ENCODE data around the gene PARD3. TPM values are rescaled to one million over a fixed set of nuclear protein-coding genes. Genes with fewer than 3 reads are reported as not detected.
"Not testable (repeated sequence)": the region's sequence is repeated elsewhere in the genome, so short reads cannot be mapped to it uniquely, and the experiment has no call there.

PARD3 gene
- total RNA-seq, 1 donor from 2014 or later, result 58.7 TPM

DNA sequence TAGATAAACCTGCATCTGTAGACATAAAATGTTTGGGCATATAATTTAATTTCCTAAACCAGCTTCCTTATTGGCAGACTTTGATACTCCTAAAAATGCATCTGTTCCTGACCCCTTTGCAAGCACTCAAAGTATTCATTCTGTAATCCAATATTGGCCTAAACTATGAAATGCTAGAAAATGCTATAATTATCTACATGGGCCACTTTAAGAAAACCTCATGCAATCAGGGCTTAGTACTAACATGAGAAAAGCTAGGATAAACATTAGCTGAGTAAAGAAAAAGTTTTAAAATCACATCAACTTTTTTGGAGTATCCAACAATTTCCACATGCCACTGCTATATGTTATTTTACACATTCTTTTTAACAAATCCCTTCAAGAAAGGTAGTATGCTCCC, 57.2 kb downstream of the PARD3 start:
- Histone ChIP-seq H3K4me2 (no peak overlapping the region), H3F3A (ENCODE audit: low read depth) (peaks cover 7% of the 10 kb centered on the region), H3K4me1 (peaks cover 11% of the 10 kb centered on the region), H3K79me2 (ENCODE audit: low read depth) (peaks cover 95% of the 10 kb centered on the region), H2AFZ (replicated peaks) (no peak overlapping the region), H3K27ac (no peak overlapping the region), H3K27me3 (no peaks in the 10 kb centered on the region), H3K36me3 (no peaks in the 10 kb centered on the region), H3K9me3 (ENCODE audit: low read depth) (no peaks in the 10 kb centered on the region), H3K9ac (no peak overlapping the region), H3K4me3 (no peak overlapping the region), H4K20me1 (ENCODE audit: low read depth) (peaks cover 47% of the 10 kb centered on the region)
- H3K9me3 Mint-ChIP-seq, result peaks cover 3% of the 10 kb centered on the region
- DNase-seq (ENCODE audit: low spot score), result no peak
- H3K27ac Mint-ChIP-seq, result no peak overlapping the region
- no peak overlapping the region for H3K4me3 Mint-ChIP-seq
- peaks cover 16% of the 10 kb centered on the region for H3K4me1 Mint-ChIP-seq
- no peak for TF ChIP-seq EZH2phosphoT487 (IDR thresholded peaks at IDR 0.05)
- TF ChIP-seq, protein P1, sequence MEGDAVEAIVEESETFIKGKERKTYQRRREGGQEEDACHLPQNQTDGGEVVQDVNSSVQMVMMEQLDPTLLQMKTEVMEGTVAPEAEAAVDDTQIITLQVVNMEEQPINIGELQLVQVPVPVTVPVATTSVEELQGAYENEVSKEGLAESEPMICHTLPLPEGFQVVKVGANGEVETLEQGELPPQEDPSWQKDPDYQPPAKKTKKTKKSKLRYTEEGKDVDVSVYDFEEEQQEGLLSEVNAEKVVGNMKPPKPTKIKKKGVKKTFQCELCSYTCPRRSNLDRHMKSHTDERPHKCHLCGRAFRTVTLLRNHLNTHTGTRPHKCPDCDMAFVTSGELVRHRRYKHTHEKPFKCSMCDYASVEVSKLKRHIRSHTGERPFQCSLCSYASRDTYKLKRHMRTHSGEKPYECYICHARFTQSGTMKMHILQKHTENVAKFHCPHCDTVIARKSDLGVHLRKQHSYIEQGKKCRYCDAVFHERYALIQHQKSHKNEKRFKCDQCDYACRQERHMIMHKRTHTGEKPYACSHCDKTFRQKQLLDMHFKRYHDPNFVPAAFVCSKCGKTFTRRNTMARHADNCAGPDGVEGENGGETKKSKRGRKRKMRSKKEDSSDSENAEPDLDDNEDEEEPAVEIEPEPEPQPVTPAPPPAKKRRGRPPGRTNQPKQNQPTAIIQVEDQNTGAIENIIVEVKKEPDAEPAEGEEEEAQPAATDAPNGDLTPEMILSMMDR (IDR thresholded peaks at IDR 0.05), result no peak
- no peak for TF ChIP-seq EZH2 (IDR thresholded peaks at IDR 0.05)
- peaks cover 3% of the 10 kb centered on the region for H3K36me3 Mint-ChIP-seq
- no peaks in the 10 kb centered on the region for H3K27me3 Mint-ChIP-seq (ENCODE audit: insufficient read depth, low read depth)

DNA sequence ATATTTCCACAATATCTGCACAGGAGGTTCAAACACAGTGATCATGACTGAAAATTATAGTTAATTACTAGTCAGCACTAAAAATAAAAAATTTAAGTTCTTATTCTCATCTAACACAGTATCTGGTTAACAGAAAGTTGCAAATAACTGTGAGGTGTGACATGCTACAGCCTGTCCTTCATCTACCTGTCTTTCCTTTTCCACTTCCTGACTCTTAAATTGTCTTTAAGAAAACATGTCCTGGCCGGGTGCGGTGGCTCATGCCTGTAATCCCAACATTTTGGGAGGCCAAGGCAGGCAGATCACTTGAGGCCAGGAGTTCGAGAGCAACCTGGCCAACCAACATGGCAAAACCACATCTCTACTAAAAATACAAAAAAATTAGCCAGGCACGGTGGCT, 57.9 kb downstream of the PARD3 start:
- not testable (repeated sequence) for H3K36me3 ChIP-seq; H3K9ac ChIP-seq; H3K9me3 ChIP-seq (ENCODE audit: low read depth); H3K4me2 ChIP-seq; H3K36me3 Mint-ChIP-seq; H2AFZ ChIP-seq (replicated peaks); H3K4me3 Mint-ChIP-seq; DNase-seq (ENCODE audit: low spot score); H3K27me3 Mint-ChIP-seq (ENCODE audit: insufficient read depth, low read depth); H3F3A ChIP-seq (ENCODE audit: low read depth); H3K9me3 Mint-ChIP-seq; H3K4me3 ChIP-seq; H3K27ac ChIP-seq; H3K27me3 ChIP-seq
- Histone ChIP-seq H3K4me1 (peaks cover 14% of the 10 kb centered on the region), H4K20me1 (ENCODE audit: low read depth) (peaks cover 54% of the 10 kb centered on the region), H3K79me2 (ENCODE audit: low read depth) (peaks cover 95% of the 10 kb centered on the region)
- H3K27ac Mint-ChIP-seq, result peak overlapping the region; percentile 57
- H3K4me1 Mint-ChIP-seq, result peaks cover 16% of the 10 kb centered on the region

DNA sequence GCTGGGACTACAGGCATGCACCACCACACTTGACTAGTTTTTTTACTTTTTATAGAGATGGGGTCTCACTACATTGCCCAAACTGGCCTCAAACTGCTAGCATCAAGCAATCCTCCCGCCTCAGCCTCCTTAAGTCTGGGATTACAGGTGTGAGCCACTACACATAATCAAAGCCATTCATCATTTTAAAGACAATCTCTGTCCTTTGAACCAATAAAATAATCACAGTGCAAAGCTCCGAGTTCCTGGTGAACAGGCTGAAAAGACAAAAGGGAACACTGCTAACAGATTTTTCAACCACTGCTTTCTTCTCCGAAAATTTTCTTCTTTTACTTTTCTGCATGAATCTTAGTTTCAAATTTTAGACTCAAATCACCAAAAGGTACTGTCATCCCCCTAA, 58.5 kb downstream of the PARD3 start:
- Mint-ChIP-seq H3K4me3 (no peak overlapping the region), H3K27ac (no peak overlapping the region), H3K36me3 (peaks cover 3% of the 10 kb centered on the region), H3K4me1 (peaks cover 16% of the 10 kb centered on the region), H3K27me3 (ENCODE audit: insufficient read depth, low read depth) (no peaks in the 10 kb centered on the region), H3K9me3 (peaks cover 3% of the 10 kb centered on the region)
- Histone ChIP-seq H4K20me1 (ENCODE audit: low read depth) (peaks cover 56% of the 10 kb centered on the region), H3F3A (ENCODE audit: low read depth) (peaks cover 8% of the 10 kb centered on the region), H2AFZ (replicated peaks) (no peak overlapping the region), H3K27me3 (no peaks in the 10 kb centered on the region), H3K4me1 (peaks cover 14% of the 10 kb centered on the region), H3K9me3 (ENCODE audit: low read depth) (no peaks in the 10 kb centered on the region), H3K9ac (no peak overlapping the region), H3K36me3 (no peaks in the 10 kb centered on the region), H3K4me2 (no peak overlapping the region), H3K79me2 (ENCODE audit: low read depth) (peaks cover 95% of the 10 kb centered on the region), H3K27ac (no peak overlapping the region), H3K4me3 (no peak overlapping the region)
- TF ChIP-seq, protein P1 (IDR thresholded peaks at IDR 0.05), result no peak
- TF ChIP-seq EZH2 (IDR thresholded peaks at IDR 0.05) (no peak), EZH2phosphoT487 (IDR thresholded peaks at IDR 0.05) (no peak)
- no peak for DNase-seq (ENCODE audit: low spot score)

DNA sequence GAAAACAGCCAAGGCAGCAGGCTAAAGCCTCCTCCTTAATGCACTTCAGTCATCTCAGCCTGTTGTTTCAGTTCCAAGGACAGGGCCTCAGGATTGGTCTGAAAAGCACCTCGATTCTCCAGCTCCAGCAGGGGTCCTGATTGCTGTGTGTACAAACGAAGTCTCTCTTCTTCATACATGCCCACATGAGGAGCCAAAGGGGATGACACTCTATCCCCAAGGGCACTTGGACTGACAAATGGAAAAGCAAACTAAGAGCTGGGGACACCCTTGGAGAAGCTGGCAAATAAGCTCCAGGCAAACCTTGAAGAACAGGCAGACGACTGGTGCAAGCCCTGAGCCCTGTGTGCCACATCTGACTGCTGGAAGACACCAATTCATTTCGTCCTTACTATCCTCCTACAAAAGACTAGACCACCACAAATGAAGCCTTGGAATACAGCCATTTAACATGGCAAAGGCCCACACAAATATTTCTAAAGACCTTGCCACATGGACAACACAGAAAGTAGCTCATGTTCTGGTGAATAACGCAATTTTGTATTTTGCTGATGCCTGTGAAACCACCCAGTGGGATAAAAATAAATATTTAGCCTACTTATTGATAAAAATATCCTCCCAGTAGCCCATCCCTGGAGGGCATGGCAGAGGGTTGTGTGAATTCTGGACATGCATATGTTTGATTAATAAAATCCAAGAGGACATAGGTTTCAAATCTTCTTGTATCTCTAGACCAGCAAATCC, 61.9 kb downstream of the PARD3 start:
- no peaks in the 10 kb centered on the region for H3K36me3 ChIP-seq
- H3K4me2 ChIP-seq, result no peak overlapping the region
- Mint-ChIP-seq H3K27ac (peak overlapping the region; percentile 75), H3K36me3 (peaks cover 3% of the 10 kb centered on the region), H3K4me3 (no peak overlapping the region), H3K9me3 (peaks cover 2% of the 10 kb centered on the region), H3K4me1 (peaks cover 18% of the 10 kb centered on the region), H3K27me3 (ENCODE audit: insufficient read depth, low read depth) (no peaks in the 10 kb centered on the region)
- H3K9me3 ChIP-seq (ENCODE audit: low read depth), result no peaks in the 10 kb centered on the region
- H3K4me1 ChIP-seq, result peaks cover 9% of the 10 kb centered on the region
- H3K27ac ChIP-seq, result peak overlapping the region; percentile 8
- H3K9ac ChIP-seq, result no peak overlapping the region
- DNase-seq (ENCODE audit: low spot score), result peak; percentile 23
- TF ChIP-seq EZH2phosphoT487 (IDR thresholded peaks at IDR 0.05), result no peak
- no peak for TF ChIP-seq EZH2 (IDR thresholded peaks at IDR 0.05)
- TF ChIP-seq, protein P1 (IDR thresholded peaks at IDR 0.05), result no peak
- H4K20me1 ChIP-seq (ENCODE audit: low read depth), result peaks cover 50% of the 10 kb centered on the region
- no peak overlapping the region for H2AFZ ChIP-seq (replicated peaks)
- H3K4me3 ChIP-seq, result no peak overlapping the region
- no peaks in the 10 kb centered on the region for H3K27me3 ChIP-seq
- H3K79me2 ChIP-seq (ENCODE audit: low read depth), result peaks cover 94% of the 10 kb centered on the region
- H3F3A ChIP-seq (ENCODE audit: low read depth), result peaks cover 8% of the 10 kb centered on the region

All from neural progenitor cell (in vitro differentiated cells).